Amniotic stem cell (primary cell): Measurements from ENCODE around the gene VSIG4.
"Not testable (repeated sequence)": the region's sequence is repeated elsewhere in the genome, so short reads cannot be mapped to it uniquely, and the experiment has no call there.

Experiments used
- DNase-seq: peaks from one replicate; lab custom pipeline; 2025; lab: John Stamatoyannopoulos, UW

VSIG4 gene

DNA sequence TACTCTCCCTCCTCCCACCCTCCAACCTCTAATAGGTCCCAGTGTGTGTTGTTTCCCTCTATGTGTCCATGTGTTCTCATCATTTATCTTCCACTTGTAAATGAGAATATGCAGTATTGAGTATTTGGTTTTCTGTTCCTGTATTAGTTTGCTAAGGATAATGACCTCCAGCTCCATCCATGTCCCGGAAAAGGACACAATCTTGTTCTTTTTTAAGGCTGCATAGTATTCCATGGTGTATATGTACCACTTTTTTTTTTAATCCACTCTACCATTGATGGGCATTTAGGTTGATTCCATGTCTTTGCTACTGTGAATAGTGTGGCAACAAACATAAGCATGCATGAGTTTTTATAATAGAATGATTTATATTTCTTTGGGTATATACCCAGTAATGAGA, 62.7 kb downstream of the VSIG4 start:
- DNase-seq: not testable (repeated sequence)

DNA sequence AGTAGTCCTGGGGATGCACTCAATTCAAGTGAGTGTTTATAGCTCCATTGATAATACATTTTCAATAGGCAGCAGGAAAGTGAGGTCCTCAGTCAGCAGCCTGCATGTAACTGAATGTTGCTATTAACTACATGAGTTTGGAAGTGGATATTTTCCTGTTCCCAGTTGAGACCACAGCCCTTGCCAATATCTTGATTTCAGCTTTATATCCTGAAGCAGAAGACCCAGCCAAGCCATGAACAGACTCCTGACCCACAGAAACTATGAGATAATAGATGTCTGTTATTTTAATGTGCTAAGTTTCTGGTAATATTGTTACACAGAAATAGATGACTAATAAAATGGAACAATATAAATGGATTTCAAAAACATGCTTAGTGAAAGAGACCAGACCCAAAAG, 63.7 kb downstream of the VSIG4 start:
- no peak for DNase-seq

DNA sequence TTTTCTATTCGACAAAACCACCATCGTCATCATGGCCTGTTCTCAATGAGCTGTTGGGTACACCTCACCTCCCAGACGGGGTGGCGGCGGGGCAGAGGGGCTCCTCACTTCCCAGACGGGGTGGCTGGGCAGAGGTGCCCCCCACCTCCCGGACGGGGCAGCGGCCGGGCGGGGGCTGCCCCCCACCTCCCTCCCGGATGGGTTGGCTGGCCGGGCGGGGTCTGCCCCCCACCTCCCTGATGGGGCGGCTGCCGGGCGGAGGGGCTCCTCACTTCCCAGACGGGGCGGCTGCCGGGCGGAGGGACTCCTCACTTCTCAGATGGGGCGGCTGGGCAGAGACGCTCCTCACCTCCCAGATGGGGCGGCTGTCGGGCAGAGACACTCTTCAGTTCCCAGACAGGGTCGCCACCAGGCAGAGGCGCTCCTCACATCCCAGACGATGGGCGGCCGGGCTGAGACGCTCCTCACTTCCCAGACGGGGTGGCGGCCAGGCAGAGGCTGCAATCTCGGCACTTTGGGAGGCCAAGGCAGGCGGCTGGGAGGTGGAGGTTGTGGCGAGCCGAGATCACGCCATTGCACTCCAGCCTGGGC, 64.6 kb downstream of the VSIG4 start:
- not testable (repeated sequence) for DNase-seq
